Activated T-cell treated with anti-CD3 and anti-CD28 coated beads, Interleukin-2, amount 50 U/mL, for 24 hours (primary cell): ENCODE results near the gene PRDM16.

ENCODE experiments used
- DNase-seq: peaks from one replicate; pipeline ENCODE4 v3.0.0-alpha.2; 2020
- H3K27ac Mint-ChIP-seq: 2 replicates; pipeline ENCODE4 v1.8.0; 2020; ENCODE audit warnings: mild to moderate bottlenecking, mixed read lengths
- H3K27me3 Mint-ChIP-seq: 2 replicates; pipeline ENCODE4 v1.8.0; 2020; ENCODE audit warnings: mixed read lengths
- H3K36me3 Mint-ChIP-seq: 2 replicates; pipeline ENCODE4 v1.8.0; 2020; ENCODE audit warnings: low read depth, mixed read lengths
- H3K4me1 Mint-ChIP-seq: 2 replicates; pipeline ENCODE4 v1.8.0; 2020; ENCODE audit warnings: low read depth, mixed read lengths
- H3K4me3 Mint-ChIP-seq: 2 replicates; pipeline ENCODE4 v1.8.0; 2020; ENCODE audit warnings: mild to moderate bottlenecking, moderate library complexity, mixed read lengths
- H3K9me3 Mint-ChIP-seq: 2 replicates; pipeline ENCODE4 v1.8.0; 2020; ENCODE audit warnings: mixed read lengths

The PRDM16 gene

DNA sequence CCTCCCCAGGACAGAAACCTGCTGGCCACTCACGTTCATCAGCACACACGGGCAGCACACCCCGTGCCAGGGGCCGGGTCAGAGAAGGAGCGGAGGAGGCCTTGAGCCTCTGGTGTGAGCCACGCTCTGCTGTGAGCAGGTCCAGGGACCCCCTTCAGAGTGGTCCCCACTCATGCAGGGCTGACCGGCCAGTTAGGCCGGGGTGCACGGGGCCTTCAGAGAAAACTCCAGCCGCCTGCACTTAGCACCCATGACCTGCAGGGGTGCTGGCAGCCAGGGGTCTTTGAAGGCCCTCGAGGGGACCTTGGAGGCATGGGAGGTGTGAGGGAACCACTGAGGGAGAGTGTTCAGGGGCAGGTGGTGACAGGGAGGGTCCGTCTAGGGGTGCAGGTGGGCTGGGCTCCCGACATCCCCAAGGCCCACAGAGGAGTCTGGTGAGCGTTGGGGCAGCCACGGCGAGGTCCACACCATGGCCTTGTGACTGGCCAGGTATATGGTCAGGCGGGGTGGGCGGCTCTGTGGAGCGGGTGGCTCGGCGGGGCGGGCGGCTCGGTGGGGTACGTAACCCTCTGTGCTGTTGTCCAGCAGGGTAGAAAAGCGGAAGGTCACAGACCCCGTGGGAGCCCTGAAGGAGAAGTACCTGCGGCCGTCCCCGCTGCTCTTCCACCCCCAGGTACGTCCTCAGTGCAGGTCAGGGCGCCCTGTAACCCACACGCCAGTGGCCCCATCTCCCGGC is 345.1 kb downstream of the PRDM16 start:
- Mint-ChIP-seq H3K9me3 (no peaks in the 10 kb centered on the region), H3K27ac (no peak overlapping the region), H3K36me3 (no peaks in the 10 kb centered on the region), H3K4me3 (no peak overlapping the region), H3K4me1 (no peaks in the 10 kb centered on the region), H3K27me3 (no peaks in the 10 kb centered on the region)
- no peak for DNase-seq

DNA sequence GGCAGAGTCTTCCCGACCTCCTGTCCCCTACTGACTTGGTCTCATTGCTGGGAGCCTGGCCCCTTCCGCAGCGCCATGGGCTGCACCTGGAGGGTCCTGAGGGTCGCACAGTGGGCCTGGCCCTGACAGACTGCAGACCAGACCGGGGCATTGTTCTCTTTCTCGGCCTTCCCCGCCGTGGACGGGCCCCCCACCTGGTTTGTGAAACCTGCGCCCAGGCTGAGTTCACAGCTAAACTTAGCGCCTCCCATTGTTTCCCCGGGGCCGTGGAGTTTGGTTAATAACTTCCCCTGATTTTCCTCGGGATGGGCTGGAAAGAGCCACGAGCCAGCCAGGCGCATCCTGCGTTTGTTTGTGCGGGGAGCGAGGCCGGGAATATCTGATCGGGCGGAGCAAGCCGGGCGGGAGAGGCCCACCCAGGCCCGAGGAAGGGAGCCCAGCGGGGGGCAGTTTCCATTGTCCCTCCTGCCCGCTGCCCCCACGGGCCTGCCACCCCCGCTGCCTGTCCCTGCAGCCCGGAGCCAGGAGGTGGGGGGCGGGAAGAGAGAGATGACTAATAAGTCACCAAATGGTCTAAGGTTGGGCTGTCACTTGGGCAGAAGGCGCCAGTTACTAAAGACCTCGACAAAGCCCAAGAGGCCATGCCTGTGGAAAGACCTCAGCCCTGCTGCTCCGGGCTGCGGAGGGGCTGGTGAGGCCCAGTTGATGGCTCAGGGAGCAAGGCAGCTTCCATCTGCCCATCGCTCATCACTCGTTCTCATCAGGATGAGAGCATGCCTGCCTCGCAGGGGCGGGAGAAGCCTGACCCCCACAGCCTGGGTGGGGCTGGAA is 346.5 kb downstream of the PRDM16 start:
- Mint-ChIP-seq H3K4me1 (no peaks in the 10 kb centered on the region), H3K9me3 (no peaks in the 10 kb centered on the region), H3K27ac (no peak overlapping the region), H3K36me3 (no peaks in the 10 kb centered on the region), H3K4me3 (no peak overlapping the region), H3K27me3 (peaks cover 2% of the 10 kb centered on the region)
- no peak for DNase-seq

GRCh38 chr1:3417082-3417739 is 348.2 kb downstream of the PRDM16 start:
- no peak for DNase-seq
- no peaks in the 10 kb centered on the region for H3K9me3 Mint-ChIP-seq
- no peaks in the 10 kb centered on the region for H3K4me1 Mint-ChIP-seq
- no peak overlapping the region for H3K4me3 Mint-ChIP-seq
- H3K36me3 Mint-ChIP-seq: no peaks in the 10 kb centered on the region
- peaks cover 8% of the 10 kb centered on the region for H3K27me3 Mint-ChIP-seq
- H3K27ac Mint-ChIP-seq: no peak overlapping the region

DNA sequence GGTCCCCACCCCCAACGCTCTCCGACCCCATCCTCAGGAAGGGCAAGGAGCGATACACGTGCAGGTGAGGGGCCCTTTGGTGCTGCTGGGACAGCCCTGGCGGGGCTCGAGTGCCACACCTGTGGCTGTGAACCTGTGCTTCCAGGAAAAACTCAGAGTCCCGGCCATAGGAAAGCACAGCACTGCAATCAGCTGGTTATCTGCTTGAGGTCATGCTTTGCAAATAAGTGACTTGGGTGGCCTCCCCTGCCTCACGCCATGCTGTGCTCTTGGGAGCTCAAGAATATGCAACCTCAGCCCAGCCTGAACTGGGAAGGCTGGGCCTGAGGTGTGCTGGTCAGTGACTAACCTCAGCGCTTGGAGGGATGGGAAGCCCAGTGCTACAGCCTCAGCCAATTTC is 348.9 kb downstream of the PRDM16 start:
- no peak overlapping the region for H3K4me3 Mint-ChIP-seq
- no peak overlapping the region for H3K27ac Mint-ChIP-seq
- H3K4me1 Mint-ChIP-seq: no peaks in the 10 kb centered on the region
- no peaks in the 10 kb centered on the region for H3K9me3 Mint-ChIP-seq
- H3K36me3 Mint-ChIP-seq: no peaks in the 10 kb centered on the region
- peaks cover 13% of the 10 kb centered on the region for H3K27me3 Mint-ChIP-seq
- no peak for DNase-seq

- H3K27me3 Mint-ChIP-seq: peaks cover 15% of the 10 kb centered on the region
- no peaks in the 10 kb centered on the region for H3K36me3 Mint-ChIP-seq
- no peak overlapping the region for H3K4me3 Mint-ChIP-seq
- H3K27ac Mint-ChIP-seq: no peak overlapping the region
- no peaks in the 10 kb centered on the region for H3K9me3 Mint-ChIP-seq
- no peaks in the 10 kb centered on the region for H3K4me1 Mint-ChIP-seq
- no peak for DNase-seq
These were observed 349.6 kb downstream of the PRDM16 start for GRCh38 chr1:3418600-3418999.

GRCh38 chr1:3419415-3420204 is 350.6 kb downstream of the PRDM16 start:
- Mint-ChIP-seq H3K4me1 (no peaks in the 10 kb centered on the region), H3K4me3 (no peak overlapping the region), H3K27ac (no peak overlapping the region), H3K27me3 (peaks cover 19% of the 10 kb centered on the region), H3K36me3 (no peaks in the 10 kb centered on the region), H3K9me3 (no peaks in the 10 kb centered on the region)
- no peak for DNase-seq

DNA sequence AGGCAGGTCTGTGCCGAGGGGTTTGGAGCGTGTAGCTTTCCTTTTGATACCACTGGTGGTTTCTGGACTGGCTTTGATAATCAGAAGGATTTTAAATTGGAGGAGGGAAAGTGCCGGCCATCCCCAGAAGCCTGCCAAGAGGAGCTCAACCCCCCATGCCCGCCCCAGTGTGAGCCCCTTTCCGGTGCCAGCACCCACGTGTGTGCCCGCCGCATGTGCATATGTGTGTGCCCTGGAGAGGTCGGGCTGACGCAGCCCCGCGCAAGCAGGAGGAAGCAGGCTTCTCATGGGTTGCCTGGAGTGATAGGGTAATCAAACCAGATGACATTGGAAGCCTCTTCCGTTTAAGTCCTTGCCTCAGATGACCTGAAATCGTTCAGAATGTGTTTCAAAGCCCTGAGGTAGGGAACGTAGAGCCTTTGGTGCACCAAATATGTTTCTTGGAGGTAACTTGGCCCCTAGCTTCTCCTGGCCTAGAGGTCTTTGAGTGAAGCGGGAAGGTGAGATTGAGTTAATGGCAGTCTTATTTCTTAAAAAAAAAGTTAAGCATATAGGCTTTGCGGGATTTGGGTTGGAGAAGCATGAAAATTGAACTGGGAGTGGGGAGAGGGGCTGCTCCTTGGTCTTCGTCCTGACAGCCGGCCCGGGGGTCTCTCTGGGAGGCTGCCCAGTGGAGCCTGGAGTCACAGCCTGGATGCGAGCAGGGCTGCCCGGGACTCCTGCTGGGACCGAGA is 351.4 kb downstream of the PRDM16 start:
- Mint-ChIP-seq H3K27ac (no peak overlapping the region), H3K4me1 (no peaks in the 10 kb centered on the region), H3K4me3 (no peak overlapping the region), H3K27me3 (peaks cover 19% of the 10 kb centered on the region), H3K9me3 (no peaks in the 10 kb centered on the region), H3K36me3 (no peaks in the 10 kb centered on the region)
- DNase-seq: no peak

DNA sequence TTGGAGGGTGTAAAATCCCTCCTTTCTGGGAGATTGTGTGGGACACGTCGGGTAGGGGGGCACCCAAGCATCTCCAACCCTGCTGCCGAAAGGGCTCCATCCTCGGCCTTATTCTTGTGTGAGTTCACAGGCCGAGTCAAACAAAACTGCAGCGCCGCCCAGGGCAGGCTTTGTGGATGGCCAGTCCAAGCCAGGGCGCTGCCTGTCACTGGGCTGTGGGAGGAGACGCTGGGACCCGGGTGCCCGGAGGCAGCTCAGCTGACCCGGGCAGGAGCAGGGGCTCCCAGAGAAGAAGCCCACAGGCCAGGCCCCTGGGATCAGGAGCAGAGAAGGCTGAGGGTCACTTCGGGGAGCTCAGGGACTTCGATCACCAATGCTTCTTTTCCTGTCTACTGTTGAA is 353.6 kb downstream of the PRDM16 start:
- H3K4me1 Mint-ChIP-seq: no peaks in the 10 kb centered on the region
- no peak overlapping the region for H3K27ac Mint-ChIP-seq
- no peak for DNase-seq
- no peaks in the 10 kb centered on the region for H3K9me3 Mint-ChIP-seq
- H3K36me3 Mint-ChIP-seq: no peaks in the 10 kb centered on the region
- H3K4me3 Mint-ChIP-seq: no peak overlapping the region
- peaks cover 19% of the 10 kb centered on the region for H3K27me3 Mint-ChIP-seq

- Mint-ChIP-seq H3K27me3 (peaks cover 19% of the 10 kb centered on the region), H3K36me3 (no peaks in the 10 kb centered on the region), H3K4me3 (no peak overlapping the region), H3K9me3 (no peaks in the 10 kb centered on the region), H3K4me1 (no peaks in the 10 kb centered on the region), H3K27ac (no peak overlapping the region)
- no peak for DNase-seq
These were observed 354.3 kb downstream of the PRDM16 start for GRCh38 chr1:3423245-3423829.

DNA sequence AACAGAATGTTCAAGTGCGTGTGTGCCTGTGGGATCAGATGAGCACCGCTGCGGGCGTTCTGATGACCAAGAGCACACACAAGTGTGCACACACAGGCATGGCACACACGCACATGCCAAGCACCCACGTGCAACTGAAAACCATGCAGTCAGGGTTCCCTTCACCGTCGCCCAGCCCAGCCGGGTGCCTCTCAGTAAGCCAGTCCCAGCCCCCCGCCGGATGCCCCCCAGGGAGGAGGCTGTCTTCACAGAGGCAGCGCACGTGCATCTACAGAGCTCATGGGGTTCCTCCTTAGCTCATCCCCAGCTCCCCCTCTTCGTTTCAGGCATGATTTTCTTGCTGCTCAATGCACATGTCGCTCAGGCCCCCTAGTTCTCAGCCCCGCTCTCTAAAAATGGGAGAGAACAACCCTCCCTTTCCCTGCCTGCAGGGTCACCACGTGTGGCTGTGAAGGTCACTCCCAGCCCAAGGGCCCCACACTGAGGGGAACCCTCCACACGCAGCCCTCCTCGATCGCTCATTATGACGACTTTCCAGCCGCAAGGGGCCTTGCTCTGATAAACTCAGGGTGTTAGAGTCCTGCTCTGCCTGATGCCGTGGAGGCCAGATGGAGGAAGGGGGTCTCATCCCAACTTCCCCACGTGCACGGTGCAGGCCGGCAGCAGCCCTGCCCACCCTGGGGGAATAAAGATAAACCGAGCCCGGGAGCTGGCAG is 355.1 kb downstream of the PRDM16 start:
- H3K4me1 Mint-ChIP-seq: no peaks in the 10 kb centered on the region
- no peak overlapping the region for H3K27ac Mint-ChIP-seq
- H3K4me3 Mint-ChIP-seq: no peak overlapping the region

GRCh38 chr1:3425486-3426215 is 356.6 kb downstream of the PRDM16 start:
- Mint-ChIP-seq H3K4me3 (no peak overlapping the region), H3K36me3 (no peaks in the 10 kb centered on the region), H3K4me1 (no peaks in the 10 kb centered on the region), H3K9me3 (no peaks in the 10 kb centered on the region), H3K27me3 (peaks cover 15% of the 10 kb centered on the region), H3K27ac (no peak overlapping the region)
- no peak for DNase-seq

More for the DNA sequence above, 355.1 kb downstream of the PRDM16 start:
- Mint-ChIP-seq H3K27me3 (peaks cover 19% of the 10 kb centered on the region), H3K9me3 (no peaks in the 10 kb centered on the region), H3K36me3 (no peaks in the 10 kb centered on the region)
- no peak for DNase-seq

DNA sequence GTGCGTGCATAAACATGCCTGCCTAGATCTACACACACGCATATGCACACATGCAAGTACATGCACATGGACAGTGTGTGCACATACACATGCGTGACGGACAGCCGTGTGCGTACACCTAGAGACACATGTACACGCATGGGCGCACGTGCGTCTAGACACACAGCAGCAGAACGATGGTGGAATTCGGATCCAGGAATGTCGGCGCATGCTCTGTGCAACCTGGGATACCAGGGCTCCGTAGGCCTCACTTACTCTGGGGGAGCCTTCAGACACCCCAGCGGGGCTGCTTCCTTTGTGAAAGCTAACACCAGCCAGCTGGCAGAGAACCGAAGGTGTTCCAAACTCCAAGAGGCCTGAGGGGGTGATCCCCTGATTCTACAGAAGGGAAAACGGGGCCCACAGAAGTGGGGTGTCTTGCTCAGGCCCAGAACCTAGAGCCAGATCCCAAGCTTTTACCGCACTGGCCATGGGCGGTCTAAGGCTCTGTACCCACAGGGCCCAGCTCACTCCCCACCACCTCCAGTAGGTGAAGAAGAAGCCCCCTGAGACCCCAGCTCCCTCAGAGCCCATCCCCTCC is 358.0 kb downstream of the PRDM16 start:
- no peak for DNase-seq
- Mint-ChIP-seq H3K9me3 (no peaks in the 10 kb centered on the region), H3K4me3 (no peak overlapping the region)

More for the DNA sequence above, 358.0 kb downstream of the PRDM16 start:
- H3K4me1 Mint-ChIP-seq: no peaks in the 10 kb centered on the region
- no peaks in the 10 kb centered on the region for H3K36me3 Mint-ChIP-seq
- no peak overlapping the region for H3K27ac Mint-ChIP-seq
- peaks cover 12% of the 10 kb centered on the region for H3K27me3 Mint-ChIP-seq
